T-helper 17 cell (primary cell): Measurements from ENCODE around the gene ETAA1. TPM values are rescaled to one million over a fixed set of nuclear protein-coding genes. Genes with fewer than 3 reads are reported as not detected.

Experiments used
- ATAC-seq: fragments of 150-1000 bp; cut with Tn5 transposase; 2 replicates; pipeline ENCODE4 v1.10.0; 2021; ENCODE audit warnings: mild to moderate bottlenecking, moderate library complexity
- DNase-seq, 3 donors: peaks; one replicate each; pipeline versions ENCODE4 v3.0.0 to v3.0.0-alpha.2; 2020 to 2021
- H3K9me3 ChIP-seq: one replicate; pipeline ENCODE4 v1.7.0; 2013; ENCODE audit warnings: low read length, mild to moderate bottlenecking; ENCODE audit not compliant: control insufficient read depth, poor library complexity, severe bottlenecking
- H3K27ac Mint-ChIP-seq: one replicate; pipeline ENCODE4 v1.8.0; 2022; ENCODE audit warnings: mild to moderate bottlenecking, moderate library complexity, mixed read lengths
- H3K27me3 Mint-ChIP-seq: one replicate; pipeline ENCODE4 v1.8.0; 2022; ENCODE audit warnings: mixed read lengths
- H3K36me3 Mint-ChIP-seq: one replicate; pipeline ENCODE4 v1.8.0; 2022; ENCODE audit warnings: low read depth, mixed read lengths
- H3K4me1 Mint-ChIP-seq: one replicate; pipeline ENCODE4 v1.8.0; 2022; ENCODE audit warnings: mild to moderate bottlenecking, mixed read lengths
- H3K4me3 Mint-ChIP-seq: one replicate; pipeline ENCODE4 v1.8.0; 2022; ENCODE audit warnings: mild to moderate bottlenecking, moderate library complexity, mixed read lengths
- total RNA-seq, 4 donors: library from RNA in 2 of 4; stranded (reverse) in 2 of 4; gene quantifications; one replicate each; pipeline ENCODE4 v1.2.3 and lab custom pipeline; 2022 to 2026

Gene ETAA1
- total RNA-seq, 2 donors from 2014 or later = 6.7 to 10.2 TPM

GRCh38 chr2:67451086-67451832 lies 54.1 kb downstream of the ETAA1 start:
- H3K27ac Mint-ChIP-seq = no peak overlapping the region
- no peak overlapping the region for H3K4me3 Mint-ChIP-seq
- H3K4me1 Mint-ChIP-seq = no peaks in the 10 kb centered on the region
- DNase-seq = no peak
- H3K9me3 ChIP-seq = no peaks in the 10 kb centered on the region
- no peaks in the 10 kb centered on the region for H3K36me3 Mint-ChIP-seq
- ATAC-seq = no peak
- H3K27me3 Mint-ChIP-seq = peaks cover under 1% of the 10 kb centered on the region

DNA sequence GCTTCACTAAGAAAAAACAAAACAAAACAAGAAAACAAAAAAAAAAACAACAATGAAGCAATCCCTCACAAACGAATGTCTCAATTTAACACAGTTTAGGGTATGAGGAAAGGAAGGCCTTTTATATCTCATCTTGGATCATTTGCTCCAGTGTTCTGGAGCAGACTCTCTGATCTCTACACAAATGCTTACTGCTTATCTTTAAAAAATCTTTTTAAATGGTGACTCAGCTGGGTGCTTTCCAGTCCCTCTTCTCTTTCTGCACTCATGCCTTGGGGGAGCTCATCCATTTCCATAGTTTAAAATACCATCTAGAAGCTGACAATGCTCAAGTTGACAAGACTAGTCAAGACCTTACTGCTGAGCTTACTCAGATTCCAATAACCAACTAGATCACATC lies 56.2 kb downstream of the ETAA1 start:
- H3K9me3 ChIP-seq = no peaks in the 10 kb centered on the region
- no peaks in the 10 kb centered on the region for H3K4me1 Mint-ChIP-seq
- ATAC-seq (no peak), DNase-seq (no peak)
- no peaks in the 10 kb centered on the region for H3K36me3 Mint-ChIP-seq
- H3K27ac Mint-ChIP-seq = no peak overlapping the region
- H3K27me3 Mint-ChIP-seq = no peaks in the 10 kb centered on the region
- H3K4me3 Mint-ChIP-seq = no peak overlapping the region

DNA sequence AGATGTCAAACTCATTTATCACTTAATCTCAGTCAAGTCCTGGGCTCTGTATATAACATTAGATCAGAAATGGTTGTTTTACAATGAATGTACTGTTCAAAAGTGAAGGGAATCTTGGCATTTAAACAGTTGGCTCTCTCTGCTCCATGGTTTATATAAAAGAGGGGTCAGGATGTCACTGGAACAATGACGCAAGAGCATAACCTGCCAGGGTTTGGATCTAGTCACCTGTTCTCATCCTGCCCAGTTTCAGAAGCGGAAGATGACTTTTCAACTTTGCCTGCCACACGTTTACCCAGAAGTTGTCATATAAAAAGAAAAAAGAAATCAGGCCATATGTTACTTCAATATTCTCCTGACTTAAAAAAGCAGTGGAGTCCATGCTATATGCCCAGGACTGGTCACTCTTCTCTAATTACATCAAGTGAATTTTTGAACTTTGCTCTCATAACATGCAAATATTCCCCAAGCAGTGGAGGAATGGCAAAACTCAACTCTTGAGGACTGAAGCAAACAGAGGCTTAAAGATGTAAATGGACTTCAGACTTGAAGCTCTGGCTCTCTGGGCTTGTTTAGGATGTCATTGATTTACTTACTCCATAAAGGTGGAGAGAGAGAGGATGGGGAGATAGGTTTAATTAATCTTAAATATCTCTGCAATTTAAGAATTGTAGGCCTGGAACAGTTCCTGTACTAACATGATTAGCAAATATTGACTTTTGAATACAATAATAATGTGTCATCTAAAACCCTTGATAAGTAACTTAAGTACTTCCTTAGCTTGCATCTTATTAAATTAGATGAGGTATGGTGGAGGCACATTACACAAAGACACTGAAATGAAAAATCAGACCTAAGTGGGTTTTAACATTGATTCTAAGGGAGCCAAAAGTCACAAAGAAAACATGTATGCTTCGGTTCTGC lies 58.3 kb downstream of the ETAA1 start:
- Mint-ChIP-seq H3K36me3 (no peaks in the 10 kb centered on the region), H3K27me3 (peaks cover 5% of the 10 kb centered on the region), H3K4me3 (no peak overlapping the region), H3K27ac (no peak overlapping the region), H3K4me1 (no peaks in the 10 kb centered on the region)
- H3K9me3 ChIP-seq = no peaks in the 10 kb centered on the region
- DNase-seq = no peak
- ATAC-seq = no peak

- no peaks in the 10 kb centered on the region for H3K9me3 ChIP-seq
- Mint-ChIP-seq H3K36me3 (no peaks in the 10 kb centered on the region), H3K4me3 (no peak overlapping the region), H3K4me1 (no peaks in the 10 kb centered on the region), H3K27ac (no peak overlapping the region), H3K27me3 (peaks cover 5% of the 10 kb centered on the region)
- ATAC-seq (no peak), DNase-seq (no peak)
Measured at GRCh38 chr2:67456428-67456827, 59.3 kb downstream of the ETAA1 start.

DNA sequence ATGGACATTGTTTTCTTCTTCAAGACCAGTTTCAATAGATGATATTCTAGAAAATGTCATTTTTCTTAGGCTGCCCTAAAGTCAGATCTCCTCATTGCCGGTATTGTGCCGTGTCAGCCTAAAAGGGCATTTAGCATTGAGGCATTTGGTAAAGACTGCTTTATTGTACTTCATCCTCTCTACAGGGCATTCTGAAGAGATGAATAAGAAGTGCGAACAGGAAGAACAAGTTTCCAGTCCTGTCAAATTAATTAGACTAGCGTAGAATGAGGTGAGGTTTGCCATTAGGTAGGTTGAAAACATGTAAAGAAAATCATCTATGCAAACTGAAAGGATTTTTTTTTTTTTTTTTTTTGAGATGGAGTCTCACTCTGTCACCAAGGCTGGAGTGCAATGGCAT lies 60.6 kb downstream of the ETAA1 start:
- Mint-ChIP-seq H3K4me1 (no peaks in the 10 kb centered on the region), H3K27ac (no peak overlapping the region), H3K27me3 (peaks cover 5% of the 10 kb centered on the region), H3K4me3 (no peak overlapping the region), H3K36me3 (no peaks in the 10 kb centered on the region)
- ATAC-seq (no peak), DNase-seq (no peak)
- H3K9me3 ChIP-seq = no peaks in the 10 kb centered on the region

DNA sequence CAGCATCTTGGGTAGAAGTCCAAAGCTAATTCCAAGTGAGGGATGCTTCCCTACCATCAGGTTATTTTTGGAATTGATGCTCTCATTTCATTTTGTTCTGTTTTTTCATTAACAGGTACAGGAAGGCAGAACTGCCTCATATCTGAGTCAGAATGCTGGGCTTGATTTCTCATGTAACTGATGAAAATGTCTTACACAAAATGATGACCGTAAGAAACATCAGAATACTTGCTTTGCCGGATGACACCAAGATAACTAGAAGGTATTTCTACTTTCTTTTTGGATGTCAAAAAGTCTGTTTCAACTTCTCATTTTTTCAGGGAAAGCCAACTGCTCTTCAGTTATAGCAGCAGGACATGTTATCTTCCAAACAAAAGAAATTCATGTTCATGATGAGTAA lies 62.6 kb downstream of the ETAA1 start:
- H3K9me3 ChIP-seq = no peaks in the 10 kb centered on the region
- H3K4me1 Mint-ChIP-seq = no peaks in the 10 kb centered on the region
- ATAC-seq = no peak
- DNase-seq = no peak
- no peak overlapping the region for H3K27ac Mint-ChIP-seq
- peaks cover 5% of the 10 kb centered on the region for H3K27me3 Mint-ChIP-seq
- H3K36me3 Mint-ChIP-seq = no peaks in the 10 kb centered on the region
- H3K4me3 Mint-ChIP-seq = no peak overlapping the region
